ENCODE measurements around the gene ZBTB20. TPM values are rescaled to one million over a fixed set of nuclear protein-coding genes. Genes with fewer than 3 reads are reported as not detected.

ZBTB20 gene
- total RNA-seq, 4 donors from 2014 or later, result 46.1 to 102 (median 81.9) TPM

GRCh38 chr3:115161168-115161834 lies 14.2 kb upstream of the ZBTB20 start:
- DNase-seq (ENCODE audit: low spot score) (no peak), ATAC-seq (ENCODE audit: low FRiP score) (no peak)
- no peak for TF ChIP-seq CTCF (IDR thresholded peaks at IDR 0.05)

GRCh38 chr3:115160295-115160694 lies 13.2 kb upstream of the ZBTB20 start:
- ATAC-seq (ENCODE audit: low FRiP score) (no peak), DNase-seq (ENCODE audit: low spot score) (no peak)
- TF ChIP-seq CTCF (IDR thresholded peaks at IDR 0.05), result no peak

- ATAC-seq (ENCODE audit: low FRiP score), result no peak
- TF ChIP-seq CTCF (IDR thresholded peaks at IDR 0.05), result no peak
- no peak for DNase-seq (ENCODE audit: low spot score)
Measured at GRCh38 chr3:115156046-115156654, 9.1 kb upstream of the ZBTB20 start.

- DNase-seq (ENCODE audit: low spot score) (no peak), ATAC-seq (ENCODE audit: low FRiP score) (no peak)
- TF ChIP-seq CTCF (IDR thresholded peaks at IDR 0.05), result no peak
Measured at GRCh38 chr3:115154611-115155010, 7.5 kb upstream of the ZBTB20 start.

GRCh38 chr3:115151921-115152320 lies 4.8 kb upstream of the ZBTB20 start:
- no peak for DNase-seq (ENCODE audit: low spot score)
- no peak for ATAC-seq (ENCODE audit: low FRiP score)
- no peak for TF ChIP-seq CTCF (IDR thresholded peaks at IDR 0.05)

- ATAC-seq (ENCODE audit: low FRiP score), result no peak
- no peak for TF ChIP-seq CTCF (IDR thresholded peaks at IDR 0.05)
Measured at GRCh38 chr3:115148142-115148790, 1.2 kb upstream of the ZBTB20 start.

More at GRCh38 chr3:115148142-115148790, 1.2 kb upstream of the ZBTB20 start:
- DNase-seq (ENCODE audit: low spot score), result no peak

Measured in omental fat pad (tissue), 4 donors.